ENCODE data around the gene MKS1. TPM values are rescaled to one million over a fixed set of nuclear protein-coding genes. Genes with fewer than 3 reads are reported as not detected.

The MKS1 gene
- total and polyA plus RNA-seq, 2 of the 8 experiments (the other 6 are each of a cell fraction or from before 2014, with no cell fraction given) = 12.0 to 21.7 TPM

DNA sequence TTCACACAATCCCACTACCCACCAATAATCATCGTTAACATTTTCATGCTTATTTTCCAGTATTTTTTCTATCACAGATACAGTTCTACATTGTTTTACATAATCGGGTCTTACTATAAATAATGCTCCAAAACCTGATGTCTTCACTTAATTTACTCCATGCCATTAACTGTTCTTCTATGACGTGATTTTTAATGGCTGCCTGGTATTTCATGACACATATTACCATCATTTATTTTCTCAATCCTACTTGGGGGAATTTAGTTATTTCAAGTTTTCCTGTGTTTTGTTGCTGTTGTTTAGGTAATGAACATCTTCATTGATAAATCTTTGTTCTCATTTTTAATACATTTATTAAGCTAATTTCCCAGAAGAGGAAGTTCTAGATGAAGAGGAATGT, 34.0 kb upstream of the MKS1 start:
- TF ChIP-seq NRF1 (IDR thresholded peaks at IDR 0.05; ENCODE audit: low read depth, low read length) (no peak), CREB1 (IDR thresholded peaks at IDR 0.05) (no peak), CBX5 (IDR thresholded peaks at IDR 0.05; ENCODE audit: low read depth, low read length) (no peak), GABPA (IDR thresholded peaks at IDR 0.05; ENCODE audit: borderline replicate concordance, insufficient read depth, low read length) (no peak)
- ChIA-PET POLR2A (ENCODE audit: partially characterized antibody) (no interaction called here), CTCF (ENCODE audit: partially characterized antibody) (interaction anchor here (1.6 to 2.0 kb wide), 4 partner anchors 10 to 27 kb away, joined by 3 to 6 read pairs (median 5); partner anchors contain the start of genes LPO and MPO)
- H4K8ac ChIP-seq (ENCODE audit: extremely low read depth, insufficient read depth, low read length) = no peak overlapping the region
- no peak overlapping the region for H3K9ac ChIP-seq (replicated peaks in 1 of 4; ENCODE audit: extremely low read depth in 1 of 4, low read depth in 3 of 4, low read length in 3 of 4)
- H3K23me2 ChIP-seq (ENCODE audit: low read depth, low read length) = peaks cover 5% of the 10 kb centered on the region; the same call in 1 of the 2 replicates
- H3K4me2 ChIP-seq (ENCODE audit: insufficient read depth in 1 of 2, low read depth in 2 of 2, low read length in 2 of 2) = no peak overlapping the region
- H2BK120ac ChIP-seq (replicated peaks; ENCODE audit: low read depth, low read length) = no peak overlapping the region
- H3K14ac ChIP-seq (ENCODE audit: insufficient read length) = no peak overlapping the region
- peaks cover 8% of the 10 kb centered on the region in 2 experiments; a peak in 3 of 4 replicates for H3K9me3 ChIP-seq (ENCODE audit: insufficient read depth in 2 of 2, low read depth in 1 of 2, low read length in 1 of 2)
- H3K36me3 ChIP-seq (ENCODE audit: control insufficient read depth in 2 of 4, insufficient read depth in 4 of 4, low read length in 3 of 4) = no peaks in the 10 kb centered on the region
- H2BK12ac ChIP-seq (ENCODE audit: low read depth, low read length) = no peak overlapping the region
- H3K56ac ChIP-seq (replicated peaks; ENCODE audit: insufficient read length, low read depth, low read length) = no peak overlapping the region
- no peak overlapping the region for H3K27ac ChIP-seq (ENCODE audit: low read depth, low read length)
- no peak for DNase-seq (ENCODE audit: low read depth in 1 of 2, low spot score in 2 of 2)
- H3K79me1 ChIP-seq (ENCODE audit: low read depth, low read length) = no peaks in the 10 kb centered on the region
- H3K23ac ChIP-seq (ENCODE audit: insufficient read length) = no peak overlapping the region
- no peak overlapping the region for H3K18ac ChIP-seq (ENCODE audit: extremely low read depth, low read length)
- H4K20me1 ChIP-seq (replicated peaks in 1 of 2; ENCODE audit: control insufficient read depth in 1 of 2, insufficient read depth in 2 of 2, low read length in 2 of 2) = no peaks in the 10 kb centered on the region
- no peak overlapping the region for H3K4me3 ChIP-seq (ENCODE audit: extremely low read depth in 1 of 4, insufficient read depth in 2 of 4, low read depth in 3 of 4, low read length in 4 of 4)
- peaks cover 30 to 55% (median 42%) of the 10 kb centered on the region in 4 experiments for H3K27me3 ChIP-seq (replicated peaks in 1 of 4; ENCODE audit: control insufficient read depth in 3 of 4, extremely low read depth in 1 of 4, insufficient read depth in 3 of 4, low read length in 3 of 4)
- H2AK5ac ChIP-seq (ENCODE audit: low read depth, low read length) = no peak overlapping the region
- no peak for FAIRE-seq
- no peak overlapping the region for H3K4ac ChIP-seq (replicated peaks; ENCODE audit: insufficient read length, low read depth, low read length)
- no peak overlapping the region for H4K5ac ChIP-seq (ENCODE audit: insufficient read length, low read depth, low read length)
- no peak overlapping the region for H2BK5ac ChIP-seq (ENCODE audit: low read depth, low read length)
- no peaks in the 10 kb centered on the region for H3K79me2 ChIP-seq (ENCODE audit: control insufficient read depth in 1 of 2, insufficient read depth in 2 of 2, low read length in 2 of 2)
- H3K4me1 ChIP-seq (replicated peaks in 1 of 4; ENCODE audit: control insufficient read depth in 3 of 4, insufficient read depth in 4 of 4, low read length in 3 of 4) = peaks cover 0 to 4% (median 0%) of the 10 kb centered on the region in 4 experiments; a peak in 4 of 7 replicates
- WGBS, 2 experiments (ENCODE audit: extremely low coverage in 1 of 2, insufficient coverage in 1 of 2, insufficient read length in 1 of 2, insufficient replicate concordance in 2 of 2, low coverage in 1 of 2, low lambda C conversion rate in 2 of 2, missing lambda C conversion rate in 1 of 2) = 73 to 100% methylated on average over 1 to 3 of the region's 3 CpGs
- no peak overlapping the region for H4K91ac ChIP-seq (replicated peaks; ENCODE audit: insufficient read length, low read length)
- H2BK20ac ChIP-seq (ENCODE audit: low read length) = no peak overlapping the region
- H2AFZ ChIP-seq (ENCODE audit: low read length) = no peak overlapping the region
- no peak overlapping the region for H2BK15ac ChIP-seq (ENCODE audit: low read length)

Measured in H1 (cell line).